Kidney (tissue), 14 donors: ENCODE results near the gene CLCN2. TPM values are rescaled to one million over a fixed set of nuclear protein-coding genes. Genes with fewer than 3 reads are reported as not detected.

Experiments
- DNase-seq, 5 donors: peaks; one replicate each; pipeline ENCODE4 v3.0.0-alpha.2; 2013 to 2020
- FAIRE-seq: peaks from 2 replicates; lab custom pipeline; 2012; peaks lifted over from hg19 to GRCh38; lab: Jason Lieb, UNC
- H3K27ac ChIP-seq, 2 donors: one replicate each; pipeline ENCODE4 v1.7.0; 2013; ENCODE audit warnings: low read depth in 2 of 2, low read length in 2 of 2, inconsistent platforms in 1 of 2
- H3K27me3 ChIP-seq: one replicate; pipeline ENCODE4 v1.7.1; 2013; ENCODE audit warnings: low read length, inconsistent platforms; ENCODE audit not compliant: control insufficient read depth, insufficient read depth
- H3K36me3 ChIP-seq, 3 donors: one replicate each; pipeline versions ENCODE4 v1.7.0 to v1.7.1; 2013; ENCODE audit warnings: low read length in 3 of 3, control low read depth in 1 of 3, inconsistent platforms in 1 of 3; ENCODE audit not compliant: insufficient read depth in 3 of 3, control insufficient read depth in 2 of 3
- H3K4me1 ChIP-seq, 3 donors: one replicate each; pipeline versions ENCODE4 v1.7.0 to v1.7.1; 2013; ENCODE audit warnings: low read length in 3 of 3, inconsistent platforms in 1 of 3, low read depth in 1 of 3; ENCODE audit not compliant: control insufficient read depth in 2 of 3, insufficient read depth in 2 of 3
- H3K4me3 ChIP-seq, 3 donors: one replicate each; pipeline versions ENCODE4 v1.7.0 to v1.8.1; 2013; ENCODE audit warnings: low read length in 3 of 3, control low read depth in 1 of 3, inconsistent platforms in 1 of 3
- H3K9ac ChIP-seq, 3 donors: one replicate each; pipeline versions ENCODE4 v1.7.0 to v1.7.1; 2013; ENCODE audit warnings: low read length in 3 of 3, control low read depth in 1 of 3, inconsistent platforms in 1 of 3
- H3K9me3 ChIP-seq, 3 donors: one replicate each; pipeline versions ENCODE4 v1.7.0 to v1.7.1; 2013; ENCODE audit warnings: low read length in 3 of 3, control low read depth in 1 of 3, inconsistent platforms in 1 of 3; ENCODE audit not compliant: control insufficient read depth in 2 of 3, insufficient read depth in 1 of 3
- CTCF ChIP-seq: IDR thresholded peaks from 3 replicates; pipeline ENCODE4 v1.5.1; 2012; ENCODE audit warnings: mild to moderate bottlenecking, moderate library complexity, borderline replicate concordance; ENCODE audit not compliant: insufficient read depth; ENCODE audit errors: extremely low read depth
- intact Hi-C: fragments of 100-400 bp; cut with DNase I; formaldehyde crosslinking; loops from one replicate; pipeline ENCODE4 v1.11.1; 2022
- polyA plus RNA-seq: library from polyadenylated mRNA; stranded (reverse); fragments of 350-450 nt; fragmentation: Illumina TruSeq; extraction: RNeasy Lipid Tissue Mini Kit (QIAGEN cat#74804); gene quantifications from one replicate; pipeline ENCODE4 v1.2.3, GENCODE V29; 2014; ENCODE audit warnings: low read depth, low replicate concordance; ENCODE audit not compliant: insufficient read depth
- total RNA-seq: library from RNA; stranded (reverse); fragmentation: NEBNext Ultra II Directional; extraction: Animal tissue kit (Norgen Biotek cat#: 25700); gene quantifications from one replicate; pipeline ENCODE4 v1.2.1, GENCODE V29; 2021
- donor health status: control.
- donor health status: control.
- donor health status: control.
- donor health status: control.
- donor health status: control.
- donor health status: DM: yes; HTN: yes; CAD: no.
- donor health status: Normal renal cell carcinoma (clear cell type).

Gene CLCN2
- total and polyA plus RNA-seq, 2 donors from 2014 or later = 6.4 to 10.4 TPM

DNA sequence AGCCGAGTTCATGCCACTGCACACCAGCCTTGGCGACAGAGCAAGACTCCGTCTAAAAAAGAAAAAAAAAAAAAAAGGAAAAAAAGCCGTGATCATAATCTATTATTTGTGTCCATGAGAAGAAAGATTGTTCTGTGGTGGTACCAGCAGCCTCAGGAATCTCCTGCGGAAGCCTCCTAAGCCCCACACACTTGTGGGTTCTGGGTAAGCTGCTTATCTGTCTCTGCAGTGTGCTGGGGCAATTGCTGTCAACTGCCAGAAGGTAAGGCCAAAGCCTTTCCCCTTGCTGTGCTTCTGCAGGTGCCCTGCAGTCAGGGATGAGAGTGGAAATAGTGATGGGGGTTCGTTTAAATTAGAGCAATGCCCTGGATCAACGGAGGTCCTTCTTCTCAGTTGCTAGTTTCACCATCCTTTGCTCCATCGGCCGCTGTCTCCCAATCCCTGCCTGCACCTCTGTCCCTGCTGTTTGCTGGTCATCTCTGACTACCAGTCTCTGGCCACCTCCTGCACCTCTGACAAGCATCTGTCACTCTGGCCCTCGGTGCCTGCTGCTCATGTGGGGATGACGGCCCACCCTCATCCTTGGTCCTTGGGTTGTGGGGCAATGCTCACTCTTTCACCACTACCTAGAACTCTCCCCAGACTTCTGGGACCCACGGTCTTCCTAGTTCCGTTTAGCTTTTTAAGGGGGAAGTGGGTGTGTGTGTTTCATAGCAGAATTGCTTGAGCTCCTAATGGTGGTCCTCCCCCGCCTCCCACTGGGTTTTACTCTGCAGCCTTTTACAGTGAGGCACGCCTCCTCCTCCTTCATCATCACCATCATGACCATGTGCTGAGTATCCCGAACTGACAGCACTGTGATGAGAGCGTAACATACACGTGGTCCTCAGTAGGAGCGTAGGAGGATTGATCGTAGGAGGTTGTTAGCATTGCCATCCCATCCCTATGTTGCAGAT, 43.9 kb upstream of the CLCN2 start:
- Histone ChIP-seq H3K4me1 (no peaks in the 10 kb centered on the region), H3K36me3 (no peaks in the 10 kb centered on the region), H3K9ac (no peak overlapping the region), H3K4me3 (no peak overlapping the region), H3K27ac (no peak overlapping the region), H3K27me3 (no peaks in the 10 kb centered on the region), H3K9me3 (no peaks in the 10 kb centered on the region)
- intact Hi-C loops = no loop called here
- DNase-seq = peak in 2 of 5 donors; percentile 20 to 38
- no peak for FAIRE-seq
- no peak for TF ChIP-seq CTCF

DNA sequence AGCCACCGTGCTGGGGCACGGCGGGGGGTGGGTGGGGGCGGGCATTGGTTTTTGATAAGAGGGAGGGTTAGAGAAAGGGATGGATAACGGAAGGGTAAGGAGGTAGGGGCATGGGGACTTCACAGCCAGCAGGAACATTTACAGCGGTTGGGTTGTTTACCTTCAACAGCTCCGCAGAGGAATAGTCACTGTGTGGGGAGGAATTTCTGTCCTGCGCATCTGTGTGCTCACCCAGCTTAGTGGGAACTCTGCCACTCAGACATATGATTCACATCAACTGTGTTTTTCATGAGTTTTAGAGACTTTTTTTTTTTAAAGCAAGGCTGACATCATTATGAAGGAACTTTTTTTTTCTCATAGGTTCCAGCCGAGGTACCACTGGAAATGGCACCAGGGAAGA, 38.0 kb upstream of the CLCN2 start:
- H3K4me1 ChIP-seq = no peaks in the 10 kb centered on the region
- no peak overlapping the region for H3K9ac ChIP-seq
- H3K36me3 ChIP-seq = no peaks in the 10 kb centered on the region
- DNase-seq (peak in 2 of 5 donors; percentile 31 to 79), FAIRE-seq (no peak)
- intact Hi-C loops = no loop called here
- no peaks in the 10 kb centered on the region for H3K27me3 ChIP-seq
- H3K4me3 ChIP-seq = no peak overlapping the region
- H3K9me3 ChIP-seq = no peaks in the 10 kb centered on the region
- no peak overlapping the region for H3K27ac ChIP-seq
- no peak for TF ChIP-seq CTCF

DNA sequence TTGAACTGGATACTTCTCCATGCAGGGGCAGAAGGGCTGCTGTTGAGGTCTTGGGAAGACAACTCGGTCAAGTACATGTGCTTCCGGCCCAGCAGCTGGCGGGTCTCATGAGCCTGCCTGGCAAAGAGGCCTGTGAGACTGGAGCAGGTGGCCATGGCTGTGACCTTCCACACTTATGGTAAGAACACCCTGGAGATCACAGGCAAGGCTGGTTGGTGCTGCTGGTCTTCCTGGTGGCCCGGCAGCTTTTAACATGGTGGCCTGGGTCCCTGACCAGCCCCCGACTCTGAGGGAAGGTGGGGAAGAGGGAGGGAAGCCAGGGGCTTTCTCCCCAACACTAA, 33.9 kb upstream of the CLCN2 start:
- H3K27me3 ChIP-seq = no peaks in the 10 kb centered on the region
- H3K4me1 ChIP-seq = no peaks in the 10 kb centered on the region
- H3K9me3 ChIP-seq = no peaks in the 10 kb centered on the region
- no peak overlapping the region for H3K27ac ChIP-seq
- DNase-seq (no peak), FAIRE-seq (no peak)
- intact Hi-C loops = no loop called here
- no peaks in the 10 kb centered on the region for H3K36me3 ChIP-seq
- TF ChIP-seq CTCF = no peak
- no peak overlapping the region for H3K9ac ChIP-seq
- H3K4me3 ChIP-seq = no peak overlapping the region

GRCh38 chr3:184391266-184391665, 29.9 kb upstream of the CLCN2 start:
- H3K4me3 ChIP-seq = no peak overlapping the region
- H3K4me1 ChIP-seq = no peaks in the 10 kb centered on the region
- no peaks in the 10 kb centered on the region for H3K9me3 ChIP-seq
- intact Hi-C loops = no loop called here
- no peaks in the 10 kb centered on the region for H3K36me3 ChIP-seq
- H3K9ac ChIP-seq = no peak overlapping the region
- H3K27ac ChIP-seq = no peak overlapping the region
- no peak for DNase-seq
- no peak for TF ChIP-seq CTCF
- no peaks in the 10 kb centered on the region for H3K27me3 ChIP-seq
- FAIRE-seq = no peak
